Gastrocnemius medialis (tissue), 4 donors: Measurements from ENCODE around the gene KLKB1.

ENCODE experiments used
- POLR2A ChIP-seq, 2 donors: fragments of 450-650 bp; IDR thresholded peaks; one replicate each; pipeline ENCODE4 v1.6.1; 2017; ENCODE audit warnings: antibody characterized with exemption in 2 of 2, mild to moderate bottlenecking in 2 of 2, moderate library complexity in 2 of 2
- TF ChIP-seq, protein P1 (sequence below), 5 experiments: fragments of 450-650 bp in 3 of 5; fragments of 200-600 bp in 2 of 5; sonication (generic) in 2 of 5; IDR thresholded peaks in 4 of 5; conservative IDR thresholded peaks in 1 of 5; 1 replicate in 4 of 5; 2 replicates in 1 of 5; pipeline ENCODE4 v1.5.1; 2016 to 2019; ENCODE audit warnings: antibody characterized with exemption in 5 of 5, mild to moderate bottlenecking in 3 of 5, moderate library complexity in 3 of 5

DNA sequence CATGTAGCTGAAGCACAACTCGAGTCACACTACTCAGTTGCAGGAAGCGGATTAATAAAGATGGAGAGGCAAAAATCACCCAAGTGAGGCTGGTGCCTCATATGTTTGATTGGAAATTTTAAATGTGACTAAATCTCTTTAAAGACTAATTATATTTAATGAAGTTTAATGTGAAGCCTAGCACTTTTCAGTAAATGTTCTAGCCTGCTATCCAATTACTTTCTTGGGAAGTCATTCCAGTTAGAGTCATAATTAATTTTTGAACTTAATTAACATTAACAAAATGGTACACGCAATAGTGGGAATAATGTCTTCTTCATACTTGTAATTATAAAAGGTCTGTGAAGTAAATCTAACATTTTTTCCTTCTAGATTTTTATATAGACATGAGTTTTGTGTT lies 59.3 kb downstream of the KLKB1 start:
- TF ChIP-seq, protein P1, sequence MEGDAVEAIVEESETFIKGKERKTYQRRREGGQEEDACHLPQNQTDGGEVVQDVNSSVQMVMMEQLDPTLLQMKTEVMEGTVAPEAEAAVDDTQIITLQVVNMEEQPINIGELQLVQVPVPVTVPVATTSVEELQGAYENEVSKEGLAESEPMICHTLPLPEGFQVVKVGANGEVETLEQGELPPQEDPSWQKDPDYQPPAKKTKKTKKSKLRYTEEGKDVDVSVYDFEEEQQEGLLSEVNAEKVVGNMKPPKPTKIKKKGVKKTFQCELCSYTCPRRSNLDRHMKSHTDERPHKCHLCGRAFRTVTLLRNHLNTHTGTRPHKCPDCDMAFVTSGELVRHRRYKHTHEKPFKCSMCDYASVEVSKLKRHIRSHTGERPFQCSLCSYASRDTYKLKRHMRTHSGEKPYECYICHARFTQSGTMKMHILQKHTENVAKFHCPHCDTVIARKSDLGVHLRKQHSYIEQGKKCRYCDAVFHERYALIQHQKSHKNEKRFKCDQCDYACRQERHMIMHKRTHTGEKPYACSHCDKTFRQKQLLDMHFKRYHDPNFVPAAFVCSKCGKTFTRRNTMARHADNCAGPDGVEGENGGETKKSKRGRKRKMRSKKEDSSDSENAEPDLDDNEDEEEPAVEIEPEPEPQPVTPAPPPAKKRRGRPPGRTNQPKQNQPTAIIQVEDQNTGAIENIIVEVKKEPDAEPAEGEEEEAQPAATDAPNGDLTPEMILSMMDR (IDR thresholded peaks at IDR 0.05 in 4 of 5, conservative IDR thresholded peaks at IDR 0.05 in 1 of 5): no peak
- no peak for TF ChIP-seq POLR2A (IDR thresholded peaks at IDR 0.05)
